Measurements from ENCODE around the gene COL6A2. TPM values are rescaled to one million over a fixed set of nuclear protein-coding genes. Genes with fewer than 3 reads are reported as not detected.

Gene COL6A2
- total and polyA plus RNA-seq, 2 of the 13 experiments (the other 11 are each of a cell fraction or from before 2014, with no cell fraction given): 0.07 to 0.41 TPM

- Histone ChIP-seq H3K27me3 (ENCODE audit: control insufficient read depth in 1 of 2, insufficient read depth in 2 of 2, low read length in 2 of 2) (no peaks in the 10 kb centered on the region), H3K4me3 (replicated peaks in 1 of 3; ENCODE audit: insufficient read depth in 1 of 3, low read depth in 2 of 3, low read length in 3 of 3) (no peak overlapping the region), H4K20me1 (ENCODE audit: insufficient read depth, low read length) (0 out of 2 replicates have a peak, but pooled peaks cover 5% of the 10 kb centered on the region), H3K4me2 (ENCODE audit: low read depth, low read length) (no peak overlapping the region), H2AFZ (ENCODE audit: low read length) (no peak overlapping the region), H3K79me2 (ENCODE audit: insufficient read depth, low read length) (no peaks in the 10 kb centered on the region), H3K27ac (ENCODE audit: extremely low read length, insufficient read depth, low read length) (no peak overlapping the region), H3K9me3 (ENCODE audit: low read length) (no peaks in the 10 kb centered on the region), H3K4me1 (ENCODE audit: insufficient read depth, low read length) (peaks cover 48% of the 10 kb centered on the region), H3K9ac (ENCODE audit: insufficient read depth, low read depth, low read length) (no peak overlapping the region), H3K36me3 (replicated peaks in 1 of 2; ENCODE audit: control insufficient read depth in 1 of 2, insufficient read depth in 2 of 2, low read length in 2 of 2) (peaks cover 12 to 34% of the 10 kb centered on the region in 2 experiments; a peak in 4 of 5 replicates)
- CTCF ChIA-PET (ENCODE audit: low intra/inter-chr PET ratio, low total read pairs): no interaction called here
- BruUV-seq (replicated peaks): no TSS peak
- POLR2A ChIA-PET: no interaction called here
- 99% methylated on average over 14 of the region's 60 CpGs for WGBS (ENCODE audit: low lambda C conversion rate)
- FAIRE-seq (no peak), DNase-seq (ENCODE audit: low spot score) (no peak), ATAC-seq (no peak)
- in situ Hi-C loops (cut with HindIII; ENCODE audit: extremely low pct_ligation_motif_present, low pct_unique_long_range_greater_than_20kb): no loop called here
- intact Hi-C loops (cut with micrococcal nuclease; ENCODE audit: unreplicated experiment): loop anchor here (5.0 kb wide), 2 partner anchors 174 to 176 kb away; partner anchors contain the start of genes C21orf58 and PCNT
- peak; percentile 31; the same call in 1 of the 2 replicates for TF ChIP-seq POLR2AphosphoS5 (IDR thresholded peaks at IDR 0.05; ENCODE audit: low read depth, low read length)
- no peak for TF ChIP-seq ARNTL (CRISPR knock-in tag; IDR thresholded peaks at IDR 0.05)
- peak; percentile 68 for TF ChIP-seq RBFOX2 (IDR thresholded peaks at IDR 0.05; ENCODE audit: low read depth, low read length)
- TF ChIP-seq ZNF883 (CRISPR knock-in tag; IDR thresholded peaks at IDR 0.05; ENCODE audit: not compliant biosample characterization): no peak
- TF ChIP-seq BCL6 (CRISPR knock-in tag; IDR thresholded peaks at IDR 0.05): no peak
- peak; percentile 31 for TF ChIP-seq HNRNPK (IDR thresholded peaks at IDR 0.05; ENCODE audit: low read depth, low read length, poor library complexity, severe bottlenecking)
- TF ChIP-seq AGO2 (optimal IDR thresholded peaks at IDR 0.05; ENCODE audit: low read depth, low read length): peak; percentile 65
Measured at GRCh38 chr21:46145840-46146691, 48.2 kb downstream of the COL6A2 start.

- H3K4me3 ChIP-seq (replicated peaks in 1 of 3; ENCODE audit: insufficient read depth in 1 of 3, low read depth in 2 of 3, low read length in 3 of 3): no peak overlapping the region
- FAIRE-seq: no peak
- H3K4me2 ChIP-seq (ENCODE audit: low read depth, low read length): no peak overlapping the region
- peaks cover 8 to 28% of the 10 kb centered on the region in 2 experiments; a peak in 4 of 5 replicates for H3K36me3 ChIP-seq (replicated peaks in 1 of 2; ENCODE audit: control insufficient read depth in 1 of 2, insufficient read depth in 2 of 2, low read length in 2 of 2)
- no peak for DNase-seq (ENCODE audit: low spot score)
- no peak overlapping the region for H2AFZ ChIP-seq (ENCODE audit: low read length)
- no peak overlapping the region for H3K27ac ChIP-seq (ENCODE audit: extremely low read length, insufficient read depth, low read length)
- H3K27me3 ChIP-seq (ENCODE audit: control insufficient read depth in 1 of 2, insufficient read depth in 2 of 2, low read length in 2 of 2): no peaks in the 10 kb centered on the region
- no peak overlapping the region for H3K9ac ChIP-seq (ENCODE audit: insufficient read depth, low read depth, low read length)
- peaks cover 48% of the 10 kb centered on the region for H3K4me1 ChIP-seq (ENCODE audit: insufficient read depth, low read length)
- ChIA-PET POLR2A (no interaction called here), CTCF (ENCODE audit: low intra/inter-chr PET ratio, low total read pairs) (interaction anchor here (0.8 kb wide), 1 partner anchor 179 kb away, joined by 5 read pairs; a partner anchor contains a TSS)
- ATAC-seq: no peak
- no TSS peak for BruUV-seq (replicated peaks)
- 0 out of 2 replicates have a peak, but pooled peaks cover 5% of the 10 kb centered on the region for H4K20me1 ChIP-seq (ENCODE audit: insufficient read depth, low read length)
- intact Hi-C loops (cut with micrococcal nuclease; ENCODE audit: unreplicated experiment): loop anchor here (5.0 kb wide), 2 partner anchors 175 kb away; partner anchors contain the start of genes C21orf58 and PCNT
- 97% methylated on average over 14 of the region's 14 CpGs for WGBS (ENCODE audit: low lambda C conversion rate)
- no peaks in the 10 kb centered on the region for H3K9me3 ChIP-seq (ENCODE audit: low read length)
- in situ Hi-C loops (cut with HindIII; ENCODE audit: extremely low pct_ligation_motif_present, low pct_unique_long_range_greater_than_20kb): no loop called here
- no peaks in the 10 kb centered on the region for H3K79me2 ChIP-seq (ENCODE audit: insufficient read depth, low read length)
- TF ChIP-seq ZNF205 (CRISPR knock-in tag; IDR thresholded peaks at IDR 0.05): no peak
- no peak for TF ChIP-seq SRY (CRISPR knock-in tag; IDR thresholded peaks at IDR 0.05)
- TF ChIP-seq ZNF577 (CRISPR knock-in tag; IDR thresholded peaks at IDR 0.05; ENCODE audit: borderline replicate concordance, low read depth): no peak
- no peak for TF ChIP-seq CAMTA2 (CRISPR knock-in tag; IDR thresholded peaks at IDR 0.05; ENCODE audit: borderline replicate concordance)
- TF ChIP-seq BRCA1 (CRISPR knock-in tag; IDR thresholded peaks at IDR 0.05): no peak
- TF ChIP-seq THAP8 (CRISPR knock-in tag; IDR thresholded peaks at IDR 0.05; ENCODE audit: borderline replicate concordance): no peak
- no peak for TF ChIP-seq ERF (CRISPR knock-in tag; IDR thresholded peaks at IDR 0.05)
- no peak for TF ChIP-seq PRDM4 (CRISPR knock-in tag; IDR thresholded peaks at IDR 0.05; ENCODE audit: borderline replicate concordance)
Measured at GRCh38 chr21:46146856-46147255, 48.9 kb downstream of the COL6A2 start.
